Hematopoietic multipotent progenitor cell (in vitro differentiated cells): ENCODE data around the gene RNASE11. TPM values are rescaled to one million over a fixed set of nuclear protein-coding genes. Genes with fewer than 3 reads are reported as not detected.

Experiments
- DNase-seq, 3 donors: peaks; one replicate each; pipeline ENCODE4 v3.0.0-alpha.2; 2011 to 2015; ENCODE audit warnings: low read depth in 2 of 3, low spot score in 2 of 3
- total RNA-seq: library from RNA; depleted of rRNA; stranded (reverse); fragments of >200 nt; gene quantifications from one replicate; pipeline ENCODE4 v1.2.3, GENCODE V29; 2012

RNASE11 gene
- total RNA-seq, 1 donor = not detected

DNA sequence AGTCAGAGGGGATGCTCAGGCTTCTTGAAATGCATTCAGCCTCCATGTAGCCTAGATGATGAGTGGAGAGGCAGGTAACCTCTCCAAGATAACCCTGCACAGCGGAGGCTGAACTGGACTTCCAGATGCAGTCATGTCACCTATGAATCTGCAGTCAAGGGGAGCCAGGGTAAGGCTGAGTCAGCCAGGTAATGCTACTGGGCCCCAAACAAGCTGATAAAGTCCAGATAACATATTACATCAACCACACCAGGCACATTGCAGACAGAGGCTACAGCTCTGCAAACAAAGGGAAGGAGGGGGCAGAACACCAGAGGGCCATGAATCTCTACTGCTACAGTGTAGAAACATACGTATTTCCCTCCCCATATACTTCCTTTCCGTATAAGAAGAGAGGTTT is 40.9 kb downstream of the RNASE11 start:
- DNase-seq = no peak

DNA sequence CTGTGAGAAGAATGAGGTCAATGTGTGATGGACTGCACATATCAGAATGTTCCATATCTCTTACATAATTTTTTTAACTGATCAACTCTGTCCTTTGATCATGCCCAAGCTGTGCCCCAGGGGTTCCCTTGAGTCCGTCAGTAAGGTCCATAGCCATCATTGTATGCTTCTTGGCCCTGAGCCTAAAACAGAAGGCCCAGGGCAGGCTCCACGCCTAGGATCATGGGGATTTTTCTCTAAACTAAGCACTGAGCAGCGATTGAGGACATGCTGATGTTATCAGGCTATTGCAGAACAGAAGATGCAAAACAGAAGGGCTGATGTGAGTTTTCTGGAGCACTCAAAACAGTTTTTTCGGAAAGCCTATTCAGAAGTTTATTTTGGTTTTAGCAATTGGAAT is 47.9 kb downstream of the RNASE11 start:
- DNase-seq = no peak

Other genes with a start within 250 kb of the RNASE11 start
- 8.3 TPM for gene PARP2, start 244.4 kb downstream of the RNASE11 start, total RNA-seq
- 27.5 TPM for gene TEP1, start 174.5 kb downstream of the RNASE11 start, total RNA-seq
- 0.27 TPM for gene KLHL33, start 151.8 kb downstream of the RNASE11 start, total RNA-seq
- gene OSGEP, start 133.2 kb downstream of the RNASE11 start, total RNA-seq = 130 TPM
- 253 TPM for gene APEX1, start 132.8 kb downstream of the RNASE11 start, total RNA-seq
- 36.1 TPM for gene PIP4P1, start 126.6 kb downstream of the RNASE11 start, total RNA-seq
- 86.4 TPM for gene PNP, start 118.6 kb downstream of the RNASE11 start, total RNA-seq
- gene RNASE10, start 82.5 kb downstream of the RNASE11 start, total RNA-seq = not detected
- not detected for gene RNASE9, start 27.0 kb downstream of the RNASE11 start, total RNA-seq
- not detected for gene RNASE12, start 3.4 kb upstream of the RNASE11 start, total RNA-seq
- gene OR6S1, start 53.7 kb upstream of the RNASE11 start, total RNA-seq = not detected
- gene RNASE4, start 96.6 kb upstream of the RNASE11 start, total RNA-seq = 8.9 TPM
- gene ANG, start 100.8 kb upstream of the RNASE11 start, total RNA-seq = 2.7 TPM
- not detected for gene EDDM3A, start 157.9 kb upstream of the RNASE11 start, total RNA-seq
- gene EDDM3B, start 180.4 kb upstream of the RNASE11 start, total RNA-seq = not detected
- 3.8 TPM for gene RNASE6, start 193.3 kb upstream of the RNASE11 start, total RNA-seq
- gene RNASE1, start 214.8 kb upstream of the RNASE11 start, total RNA-seq = 1.3 TPM